ENCODE measurements around the gene POU2F3.
"Not testable (repeated sequence)": the region's sequence is repeated elsewhere in the genome, so short reads cannot be mapped to it uniquely, and the experiment has no call there.

POU2F3 gene

DNA sequence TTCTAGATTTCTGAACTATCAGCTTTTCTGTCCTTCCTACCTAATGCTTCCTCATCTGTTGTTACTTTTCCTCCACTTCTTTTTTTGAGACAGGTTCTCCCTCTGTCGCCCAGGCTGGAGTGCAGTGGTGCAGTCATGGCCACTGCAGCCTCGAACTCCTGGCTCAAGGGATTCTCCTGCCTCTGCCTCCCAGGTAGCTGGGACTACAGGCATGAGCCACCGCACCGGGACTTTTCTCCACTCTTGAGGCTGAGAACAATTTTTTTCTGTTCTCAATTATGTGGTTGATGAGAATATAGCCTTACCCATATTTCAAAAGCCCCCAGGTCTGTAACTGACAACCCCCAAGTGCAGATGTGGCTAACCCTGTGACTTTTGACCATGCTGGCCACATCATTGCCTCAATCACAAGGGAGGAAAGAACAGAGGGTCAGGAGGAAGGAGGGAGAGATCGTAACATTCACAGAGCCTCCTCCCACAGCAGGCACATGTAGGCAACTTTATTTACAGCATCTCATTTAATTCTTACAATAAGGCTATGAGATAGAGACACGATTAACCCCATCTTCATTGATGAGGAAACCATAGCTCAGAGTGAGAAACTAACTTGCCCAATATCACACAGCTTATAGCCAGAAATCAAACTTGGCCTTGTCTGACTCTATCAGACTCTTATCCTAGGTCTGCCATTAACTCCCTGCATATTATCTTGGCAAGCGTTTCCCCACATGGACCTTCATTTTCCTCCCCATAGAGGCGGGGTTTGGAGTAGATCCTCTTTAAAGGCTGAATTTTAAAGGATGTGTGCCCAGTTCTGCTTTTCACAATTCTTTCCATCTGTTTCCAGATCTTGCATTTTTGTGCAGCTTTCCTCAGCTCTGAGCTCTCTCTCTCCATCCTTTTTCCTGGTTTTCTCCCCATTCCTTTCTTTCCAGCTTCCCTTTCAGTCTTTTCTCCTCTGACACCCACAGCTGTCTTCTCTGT is 9.6 kb downstream of the POU2F3 start:
- DNase-seq (ENCODE audit: low read depth, low spot score): no peak

DNA sequence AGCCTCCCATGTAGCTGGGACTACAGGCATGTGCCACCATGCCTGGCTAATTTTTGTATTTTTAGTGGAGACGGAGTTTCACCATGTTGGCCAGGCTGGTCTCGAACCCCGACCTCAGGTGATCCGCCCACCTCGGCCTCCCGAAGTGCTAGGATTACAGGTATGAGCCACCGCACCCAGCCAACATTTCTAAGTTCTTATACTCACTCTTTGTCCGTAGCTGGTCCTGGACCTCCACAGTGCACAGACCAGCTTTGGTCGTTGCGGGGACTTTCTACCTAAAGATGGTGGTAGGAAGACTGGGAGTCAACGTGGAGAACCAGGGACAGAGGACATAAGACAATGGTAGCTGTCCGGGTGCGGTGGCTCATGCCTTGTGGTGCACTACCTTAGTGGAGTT is 13.4 kb downstream of the POU2F3 start:
- not testable (repeated sequence) for DNase-seq (ENCODE audit: low read depth, low spot score)

DNA sequence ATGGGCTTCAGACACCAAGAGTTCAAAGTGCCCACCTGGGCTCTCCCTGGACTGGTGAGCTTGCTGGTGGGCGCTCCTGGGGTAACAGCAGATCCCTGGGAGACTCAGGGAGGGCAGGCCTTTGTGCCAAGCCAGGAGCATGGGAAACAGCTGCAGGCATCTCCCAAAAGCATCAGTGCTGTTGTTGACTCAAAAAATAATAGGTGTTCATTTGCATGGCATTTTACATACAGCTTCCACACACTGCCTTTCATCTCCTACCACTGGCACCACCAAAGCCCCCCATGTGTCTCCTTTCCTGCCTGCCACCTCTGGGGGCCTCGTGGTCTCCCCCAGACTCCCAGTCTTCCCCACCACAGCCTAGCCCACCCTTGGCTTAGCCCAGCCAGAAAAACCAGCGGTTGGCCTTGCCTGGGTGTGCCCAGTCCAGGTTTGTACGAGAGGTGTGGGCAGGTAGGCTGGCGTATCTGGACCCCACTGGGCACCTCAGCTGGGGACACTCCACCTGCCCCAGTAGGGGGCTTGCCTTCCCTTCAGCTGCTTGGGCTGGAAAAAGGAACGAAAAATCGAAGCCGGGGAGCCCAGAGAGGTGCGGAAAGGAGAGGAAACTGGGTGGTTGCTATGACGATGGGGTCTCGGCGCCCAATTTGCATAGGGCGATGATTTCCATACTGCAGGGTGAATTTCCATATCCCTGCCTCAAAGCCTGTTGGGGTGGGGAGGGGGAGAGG is 15.0 kb downstream of the POU2F3 start:
- DNase-seq (ENCODE audit: low read depth, low spot score): peak; percentile 85

DNA sequence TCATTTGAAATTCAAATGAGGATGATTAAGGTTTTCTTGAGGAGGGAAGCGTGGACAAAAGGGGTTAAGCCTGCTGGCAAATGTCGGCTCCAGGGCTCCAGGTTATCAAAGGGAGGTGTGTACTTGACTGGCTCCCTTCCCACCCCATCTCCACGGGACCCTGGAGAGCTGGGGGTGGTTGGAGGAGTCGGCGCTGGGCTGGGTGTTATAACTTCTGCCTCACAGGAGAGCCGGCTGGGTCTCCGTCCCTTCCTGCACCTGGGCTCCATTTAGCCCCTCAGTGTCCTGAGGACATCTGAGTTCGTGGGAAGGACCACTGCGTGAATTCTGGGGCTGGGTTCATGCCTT is 15.6 kb downstream of the POU2F3 start:
- DNase-seq (ENCODE audit: low read depth, low spot score): no peak

DNA sequence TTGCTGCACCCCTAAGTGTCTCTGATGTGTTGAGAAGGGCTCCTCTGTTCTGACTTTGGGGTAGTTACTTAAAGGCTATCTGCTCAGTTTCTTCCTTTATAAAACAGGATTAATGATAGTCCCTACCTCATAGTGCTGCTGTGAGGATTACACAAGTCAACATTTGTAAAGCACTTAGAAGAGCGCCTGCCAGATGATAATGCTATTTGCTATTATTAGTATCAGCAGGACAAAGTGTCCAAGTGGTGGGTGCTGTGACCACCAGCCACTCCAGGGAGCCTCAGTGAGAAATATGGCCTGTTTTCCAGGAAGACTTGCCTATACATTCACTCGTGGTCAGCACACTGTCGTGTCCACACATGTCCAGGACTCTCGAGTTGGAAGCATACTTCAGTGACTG is 16.2 kb downstream of the POU2F3 start:
- DNase-seq (ENCODE audit: low read depth, low spot score): no peak

DNA sequence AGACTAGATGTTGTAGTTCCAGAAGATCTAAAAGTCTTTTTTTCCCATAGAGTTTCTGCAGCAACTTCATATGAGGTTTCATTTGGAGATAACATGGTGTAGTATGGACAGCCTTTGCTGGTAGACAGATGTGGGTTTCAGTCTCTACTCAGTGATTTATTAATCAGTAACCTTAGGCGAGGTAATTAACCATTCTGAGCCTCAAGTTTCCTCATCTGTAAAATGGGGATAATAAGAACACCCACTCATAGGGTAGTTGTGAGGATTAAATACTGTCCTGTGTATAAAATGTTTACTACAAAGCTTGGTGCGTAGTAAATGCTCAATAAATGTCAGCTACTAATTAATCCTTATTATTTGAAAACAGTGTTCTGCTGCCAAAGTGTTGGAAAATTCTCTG is 16.8 kb downstream of the POU2F3 start:
- no peak for DNase-seq (ENCODE audit: low read depth, low spot score)

DNA sequence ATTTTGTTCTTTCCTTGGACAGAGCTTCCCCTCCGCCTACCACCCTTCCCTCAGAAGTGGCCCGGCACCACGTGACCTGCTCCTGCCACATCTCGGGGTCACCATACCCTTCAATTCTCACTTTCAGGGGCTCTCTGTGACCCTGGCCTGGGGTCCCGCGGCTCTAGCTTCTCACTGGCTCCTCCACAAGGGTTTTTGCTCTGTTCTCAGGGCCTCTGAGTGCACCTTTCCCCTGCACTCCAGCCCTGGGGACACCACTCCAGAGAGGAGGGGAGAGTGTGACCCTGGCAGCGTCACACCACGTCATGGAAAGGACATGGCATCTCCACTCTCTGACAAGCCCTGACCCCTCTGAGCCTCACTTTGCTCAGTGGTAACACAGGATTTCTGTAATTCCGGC is 17.4 kb downstream of the POU2F3 start:
- DNase-seq (ENCODE audit: low read depth, low spot score): no peak

DNA sequence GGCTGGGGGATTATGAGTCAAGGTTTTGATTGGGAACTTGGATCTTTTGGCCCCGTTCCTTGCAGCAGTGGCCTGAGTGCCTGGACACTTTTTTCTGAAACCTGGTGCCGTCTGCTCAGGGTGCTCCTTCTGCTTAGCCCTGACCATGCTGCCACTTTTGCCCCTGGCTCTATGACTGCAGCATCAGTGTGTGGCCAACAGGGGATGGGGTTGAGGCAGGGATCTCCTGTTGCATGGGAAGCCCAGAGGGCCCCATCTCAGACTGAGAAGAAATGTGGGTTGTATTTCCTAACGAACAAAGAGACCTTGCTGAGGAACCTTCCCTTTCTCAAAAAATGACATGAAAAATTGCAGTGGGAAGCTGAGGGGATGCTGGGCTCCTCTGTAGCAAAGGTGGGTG is 18.7 kb downstream of the POU2F3 start:
- DNase-seq (ENCODE audit: low read depth, low spot score): no peak

DNA sequence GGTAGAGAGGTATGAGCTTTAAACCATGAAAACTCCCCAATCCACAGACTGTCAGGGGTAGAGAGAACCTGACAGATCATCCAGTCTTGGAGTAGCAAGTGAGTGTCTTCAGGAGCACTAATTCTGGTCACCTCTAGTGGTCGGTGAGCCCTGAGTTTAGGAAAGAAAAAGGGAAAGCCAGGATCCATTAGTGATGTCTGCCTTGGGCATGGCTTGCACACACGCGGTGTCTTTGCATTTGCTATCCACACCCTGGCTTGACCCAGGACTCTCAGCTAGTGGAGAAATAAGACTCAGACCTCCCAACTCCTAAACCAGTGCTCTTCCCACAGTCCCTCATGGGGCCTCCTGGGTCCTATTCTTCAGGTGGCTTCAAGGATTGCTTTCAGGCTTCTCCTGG is 19.3 kb downstream of the POU2F3 start:
- DNase-seq (ENCODE audit: low read depth, low spot score): no peak

DNA sequence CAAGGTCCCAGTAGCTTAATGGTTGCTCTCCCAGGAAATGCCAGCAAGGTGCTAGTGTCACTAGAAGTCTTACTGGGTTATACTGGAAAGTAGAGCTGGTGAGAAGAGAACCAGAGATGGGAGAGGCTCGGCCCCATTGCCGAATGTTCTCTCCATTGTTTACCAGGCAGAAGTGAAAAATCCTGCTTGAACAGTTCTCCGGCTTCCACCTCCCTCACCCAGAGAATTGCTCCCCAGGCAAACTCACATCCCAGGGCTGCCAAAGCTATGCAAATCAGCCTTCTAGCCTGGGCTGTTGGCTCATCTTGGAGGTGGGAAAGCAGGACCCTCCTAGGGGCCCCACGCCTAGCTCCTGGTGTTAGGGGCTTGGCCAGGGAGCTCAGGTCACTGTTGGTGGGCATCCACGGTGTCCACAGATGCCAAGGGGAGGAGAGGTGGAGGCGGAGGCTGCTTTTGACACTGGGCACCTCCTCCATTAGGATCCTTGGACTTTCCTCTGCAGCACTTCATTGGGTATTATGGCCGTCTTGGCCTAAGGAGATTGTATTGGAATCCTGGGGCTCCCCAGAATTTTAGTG is 20.1 kb downstream of the POU2F3 start:
- DNase-seq (ENCODE audit: low read depth, low spot score): peak; percentile 56

DNA sequence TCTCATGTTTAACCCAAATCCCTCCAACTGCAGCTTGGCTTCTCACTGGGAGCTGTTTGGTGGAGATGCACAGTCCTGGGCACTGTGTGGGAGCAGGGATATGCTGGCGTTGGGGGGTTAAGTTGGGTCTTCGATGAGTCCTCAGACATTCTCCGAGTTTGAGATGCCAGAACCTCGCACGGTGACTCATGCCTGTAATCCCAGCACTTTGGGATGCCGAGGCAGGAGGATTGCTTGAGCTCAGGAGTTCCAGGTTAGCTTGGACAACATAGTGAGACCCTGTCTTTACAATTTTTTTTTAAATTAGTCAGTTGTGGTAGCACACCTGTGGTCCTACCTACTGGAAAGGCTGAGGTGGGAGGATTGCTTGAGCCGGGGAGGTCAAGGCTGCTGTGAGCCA is 20.7 kb downstream of the POU2F3 start:
- DNase-seq (ENCODE audit: low read depth, low spot score): no peak

DNA sequence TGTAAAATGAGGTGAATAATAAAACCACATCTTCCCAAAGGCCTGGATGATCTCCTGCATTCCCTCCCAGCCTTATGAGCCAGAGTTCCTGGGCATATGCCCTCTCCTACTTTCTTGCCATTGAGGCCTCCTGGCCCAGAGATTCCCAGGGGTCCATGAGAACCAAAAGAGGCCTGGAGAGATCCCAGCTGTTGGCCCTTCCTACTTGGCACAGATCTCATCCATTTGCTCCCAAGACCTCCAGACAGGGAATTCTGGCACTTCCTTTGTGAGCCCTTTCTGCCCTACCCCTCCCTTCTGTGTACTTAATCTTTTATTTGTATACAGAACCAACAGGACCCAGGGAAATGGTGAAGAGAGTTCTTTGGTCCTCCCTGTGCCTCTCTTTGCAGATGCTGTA is 21.4 kb downstream of the POU2F3 start:
- DNase-seq (ENCODE audit: low read depth, low spot score): no peak

DNA sequence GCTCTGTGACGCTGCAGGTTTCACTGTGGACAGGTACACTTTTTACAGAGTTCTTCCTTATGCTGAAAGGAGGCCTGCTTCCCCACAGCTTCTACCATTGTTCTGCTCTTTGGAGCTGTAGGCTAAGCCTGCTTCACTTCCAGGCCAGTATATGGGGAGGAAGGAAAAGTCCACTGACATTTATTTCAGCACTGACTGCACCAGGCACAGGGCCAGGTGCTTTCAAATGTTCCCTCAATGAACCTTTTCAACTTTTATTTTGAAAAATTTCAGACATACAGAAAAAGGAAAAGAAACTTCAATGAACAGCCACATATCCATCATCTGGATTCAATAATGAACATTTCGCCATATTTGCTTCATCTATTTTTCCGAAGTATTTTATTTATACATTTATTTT is 22.0 kb downstream of the POU2F3 start:
- DNase-seq (ENCODE audit: low read depth, low spot score): no peak

DNA sequence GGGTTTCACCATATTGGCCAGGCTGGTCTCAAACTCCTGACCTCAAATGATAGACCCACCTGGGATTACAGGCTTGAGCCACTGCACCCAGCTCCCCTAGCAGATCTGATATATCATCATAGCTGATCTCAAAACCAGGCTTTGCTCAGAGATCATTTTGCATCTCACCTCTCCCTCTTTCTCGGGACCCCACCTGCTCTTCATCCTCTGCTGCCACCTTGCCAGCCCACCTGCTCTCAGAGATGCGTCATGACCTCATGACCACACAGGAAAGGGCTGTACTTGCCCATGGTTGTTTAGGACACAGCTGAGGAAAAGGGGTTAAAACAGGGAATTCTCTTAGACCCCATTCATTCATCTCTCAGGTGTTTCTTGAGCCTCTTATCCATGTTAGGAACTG is 27.4 kb downstream of the POU2F3 start:
- no peak for DNase-seq (ENCODE audit: low read depth, low spot score)

DNA sequence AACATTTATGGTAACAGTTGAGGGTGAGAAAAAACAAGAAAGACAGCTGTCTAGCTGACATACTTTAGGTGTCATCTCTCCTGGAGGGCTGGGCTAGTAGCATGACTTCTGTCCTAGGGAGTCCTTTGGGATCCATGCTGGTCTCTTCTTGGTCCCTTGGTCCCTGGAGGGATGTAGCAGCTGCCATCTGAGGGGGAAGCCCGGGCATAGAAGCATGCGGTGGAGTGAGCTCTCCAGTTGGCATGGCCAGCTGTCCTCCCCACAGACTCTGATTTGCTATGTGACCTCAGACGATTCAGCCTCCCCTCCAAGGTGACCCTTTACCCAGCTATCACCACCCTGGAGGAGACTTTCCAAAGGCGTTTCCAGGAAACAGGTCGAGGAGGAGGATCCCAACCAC is 28.7 kb downstream of the POU2F3 start:
- DNase-seq (ENCODE audit: low read depth, low spot score): no peak

DNA sequence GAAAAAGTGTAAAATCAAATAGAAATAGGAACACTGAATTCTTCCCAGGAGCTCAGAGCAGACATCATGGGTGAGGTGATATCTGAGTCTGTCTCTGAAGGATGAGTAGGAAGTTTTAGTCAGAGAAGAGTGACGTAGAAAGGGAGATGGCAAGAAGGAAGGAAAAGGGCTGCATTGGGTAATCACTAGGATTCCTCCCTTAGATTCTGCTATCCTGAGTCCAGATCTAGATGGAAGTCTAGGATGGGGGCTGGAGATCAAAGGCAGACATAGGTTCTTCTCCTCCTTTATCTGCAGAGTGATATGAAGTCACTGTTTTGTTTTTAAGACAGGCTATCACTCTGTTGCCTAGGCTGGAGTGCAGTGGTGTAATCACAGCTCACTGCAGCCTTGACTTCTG is 30.4 kb downstream of the POU2F3 start:
- no peak for DNase-seq (ENCODE audit: low read depth, low spot score)

DNA sequence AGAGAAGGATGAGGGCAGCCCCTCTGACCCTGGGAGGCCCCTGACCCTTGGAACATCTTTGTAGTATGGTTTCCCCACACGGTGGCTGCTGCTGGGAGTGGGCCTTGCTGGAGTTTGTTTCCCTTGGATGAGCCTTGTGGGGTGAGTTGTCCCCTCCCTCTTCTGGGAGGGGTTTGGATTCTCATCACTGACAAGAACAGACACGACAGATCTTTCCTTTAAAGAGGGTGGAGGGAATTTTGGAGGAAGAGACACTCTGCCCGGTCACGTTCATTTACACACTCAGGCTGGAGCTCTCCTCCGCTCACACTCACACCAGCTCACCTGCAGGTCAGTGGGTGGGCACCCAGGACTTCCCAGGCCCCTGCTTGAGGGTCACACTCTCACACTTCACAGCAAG is 31.7 kb downstream of the POU2F3 start:
- no peak for DNase-seq (ENCODE audit: low read depth, low spot score)

DNA sequence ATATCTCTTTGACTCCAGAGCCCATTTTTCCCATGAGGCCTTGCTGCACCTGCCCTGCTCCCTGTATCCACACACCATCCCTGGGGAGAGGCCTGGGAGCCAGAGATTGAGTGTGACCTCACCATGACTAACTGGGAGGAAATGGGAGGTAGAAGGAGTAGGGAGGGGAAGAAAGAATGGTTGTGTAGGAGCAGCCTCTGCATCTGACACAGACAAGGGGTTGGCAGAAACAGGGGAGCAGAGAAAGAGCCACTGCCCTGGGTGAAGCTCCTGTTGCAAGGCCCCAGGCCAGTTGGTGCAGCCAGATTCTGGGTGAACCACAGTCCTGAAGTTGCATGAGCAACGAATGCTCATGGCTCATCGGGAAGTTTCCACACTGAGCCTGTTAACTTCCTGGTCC is 32.4 kb downstream of the POU2F3 start:
- no peak for DNase-seq (ENCODE audit: low read depth, low spot score)

DNA sequence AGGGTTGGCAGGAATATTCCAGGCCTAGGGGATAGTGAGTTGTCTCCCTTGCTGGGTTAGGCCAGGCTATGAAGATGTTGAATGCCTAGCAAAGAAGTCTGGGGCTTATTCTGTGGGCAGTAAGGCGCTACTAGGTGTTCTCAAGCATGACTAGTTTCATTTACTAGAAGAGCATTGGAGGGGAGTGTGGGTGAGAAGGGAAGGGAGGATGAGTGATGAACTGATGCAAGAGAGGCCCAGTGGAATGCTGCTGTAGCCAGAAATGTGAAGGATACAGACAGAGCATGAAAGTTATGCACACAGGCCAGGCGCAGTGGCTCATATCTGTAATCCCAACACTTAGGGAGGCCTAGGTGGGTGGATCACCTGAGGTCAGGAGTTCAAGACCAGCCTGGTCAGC is 33.5 kb downstream of the POU2F3 start:
- DNase-seq (ENCODE audit: low read depth, low spot score): no peak

DNA sequence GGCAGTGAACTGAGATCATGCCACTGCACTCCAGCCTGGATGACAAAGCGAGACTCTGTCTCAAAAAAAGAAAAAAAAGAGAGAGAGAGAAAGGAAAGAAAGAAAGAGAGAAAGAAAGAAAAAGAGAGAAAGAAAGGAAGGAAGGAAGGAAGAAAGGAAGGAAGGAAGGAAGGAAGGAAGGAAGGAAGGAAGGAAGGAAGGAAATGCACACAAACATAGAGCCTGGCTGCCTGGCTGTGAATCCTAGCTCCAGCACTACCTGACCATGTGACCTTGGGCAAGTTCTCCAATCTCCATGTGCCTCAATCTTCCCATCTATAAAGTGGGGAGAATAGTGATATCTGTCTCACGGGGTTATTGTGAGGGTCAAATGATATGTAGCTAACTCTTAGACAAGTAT is 34.0 kb downstream of the POU2F3 start:
- not testable (repeated sequence) for DNase-seq (ENCODE audit: low read depth, low spot score)

DNA sequence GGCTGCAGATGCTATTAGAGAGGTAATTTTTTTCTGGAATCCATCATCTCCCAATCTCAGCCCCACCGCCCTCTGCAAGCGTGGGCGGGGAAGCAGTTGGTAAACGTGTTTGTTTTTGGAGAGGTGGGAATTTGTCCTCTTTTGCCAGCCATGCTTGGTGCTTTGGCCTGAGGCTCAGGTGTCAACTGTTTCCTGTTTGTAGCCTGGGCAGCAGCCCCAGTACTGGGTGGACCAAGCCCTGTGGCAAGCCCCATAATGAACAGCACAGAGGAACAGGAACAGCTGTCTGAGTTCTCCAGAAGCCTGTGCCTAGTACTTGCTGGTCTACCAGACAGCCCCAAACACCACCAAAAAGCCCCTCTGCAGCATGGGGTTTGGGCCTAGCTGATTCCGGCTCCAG is 39.6 kb downstream of the POU2F3 start:
- DNase-seq (ENCODE audit: low read depth, low spot score): no peak

DNA sequence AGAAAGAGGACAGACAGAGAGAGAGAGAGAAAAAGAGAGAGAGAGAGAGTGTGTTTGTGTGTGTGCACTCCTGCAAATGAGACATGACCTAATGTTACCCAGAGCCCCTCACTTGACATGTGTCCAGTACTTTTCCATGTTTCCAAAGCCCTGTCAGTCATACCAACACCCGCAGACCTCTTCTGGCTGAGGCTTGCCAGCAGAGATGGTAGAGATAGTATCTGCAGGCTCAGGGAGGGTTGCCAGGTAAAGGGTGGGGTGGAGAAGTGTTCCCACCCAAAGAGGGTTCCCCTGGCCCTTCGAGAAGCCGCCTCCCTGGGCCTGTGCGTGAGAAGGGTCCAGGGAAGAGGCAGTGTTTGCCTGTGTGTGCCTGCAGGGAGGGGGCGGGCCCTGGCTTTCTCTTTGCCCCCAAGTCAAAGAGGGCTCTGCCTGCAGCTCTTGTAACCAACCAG is 40.7 kb downstream of the POU2F3 start:
- no peak for DNase-seq (ENCODE audit: low read depth, low spot score)
